T-helper 2 cell treated with Interferon-gamma antibody and Interleukin-4, amounts not matched to agents 100 ng/mL and 5 ng/mL, for 36 hours (primary cell): Measurements from ENCODE around the gene IFITM1. TPM values are rescaled to one million over a fixed set of nuclear protein-coding genes. Genes with fewer than 3 reads are reported as not detected.

Experiments
- intact Hi-C: fragments of 100-400 bp; cut with micrococcal nuclease; formaldehyde crosslinking; loops from one replicate; pipeline ENCODE4 v1.15.1; 2023
- total RNA-seq: library from RNA; stranded (reverse); gene quantifications from 2 replicates; pipeline ENCODE4 v1.2.3, GENCODE V29; 2022

IFITM1 gene
- total RNA-seq, 1 donor from 2014 or later: 724 TPM

- intact Hi-C loops: loop anchor here (5.0 kb wide), 1 partner anchor 111 kb away; no protein-coding TSS in a partner anchor
These were observed 49.0 kb downstream of the IFITM1 start for GRCh38 chr11:362642-363442.

GRCh38 chr11:363443-363805 is 49.6 kb downstream of the IFITM1 start:
- intact Hi-C loops: loop anchor here (5.0 kb wide), 1 partner anchor 111 kb away; no protein-coding TSS in a partner anchor

- intact Hi-C loops: loop anchor here (5.0 kb wide), 1 partner anchor 112 kb away; no protein-coding TSS in a partner anchor
These were observed 50.3 kb downstream of the IFITM1 start for GRCh38 chr11:363948-364761.

Other genes starting within 250 kb of the IFITM1 start
- gene SCGB1C1, start 121.0 kb upstream of the IFITM1 start, total RNA-seq: not detected in 2 replicates
- 35.0 and 38.8 TPM in 2 replicates for gene BET1L, start 106.6 kb upstream of the IFITM1 start, total RNA-seq
- gene RIC8A, start 106.3 kb upstream of the IFITM1 start, total RNA-seq: 106 and 116 TPM in 2 replicates
- 11.0 and 12.7 TPM in 2 replicates for gene SIRT3, start 77.7 kb upstream of the IFITM1 start, total RNA-seq
- gene PSMD13, start 77.1 kb upstream of the IFITM1 start, total RNA-seq: 181 and 182 TPM in 2 replicates
- gene NLRP6, start 35.6 kb upstream of the IFITM1 start, total RNA-seq: 2.4 and 2.7 TPM in 2 replicates
- gene PGGHG, start 24.9 kb upstream of the IFITM1 start, total RNA-seq: 99.8 and 105 TPM in 2 replicates
- gene IFITM5, start 14.5 kb upstream of the IFITM1 start, total RNA-seq: not detected in 2 replicates
- gene IFITM2, start 6.2 kb upstream of the IFITM1 start, total RNA-seq: 1,497 and 1,507 TPM in 2 replicates
- 3.3 and 5.1 TPM in 2 replicates for gene IFITM3, start 6.8 kb downstream of the IFITM1 start, total RNA-seq
- gene B4GALNT4, start 55.5 kb downstream of the IFITM1 start, total RNA-seq: 1.1 and 1.2 TPM in 2 replicates
- gene PKP3, start 80.2 kb downstream of the IFITM1 start, total RNA-seq: not detected in 2 replicates
- gene SIGIRR, start 101.0 kb downstream of the IFITM1 start, total RNA-seq: 176 and 178 TPM in 2 replicates
- gene ANO9, start 128.0 kb downstream of the IFITM1 start, total RNA-seq: 67.6 and 74.5 TPM in 2 replicates
- 26.5 and 28.4 TPM in 2 replicates for gene PTDSS2, start 136.2 kb downstream of the IFITM1 start, total RNA-seq
- 99.8 and 101 TPM in 2 replicates for gene RNH1, start 193.2 kb downstream of the IFITM1 start, total RNA-seq
- 51.6 and 62.5 TPM in 2 replicates for gene HRAS, start 221.5 kb downstream of the IFITM1 start, total RNA-seq
- gene LRRC56, start 223.5 kb downstream of the IFITM1 start, total RNA-seq: 2.1 and 2.2 TPM in 2 replicates
- 1.6 and 2.4 TPM in 2 replicates for gene LMNTD2, start 246.7 kb downstream of the IFITM1 start, total RNA-seq
- 22.3 and 23.4 TPM in 2 replicates for gene RASSF7, start 246.9 kb downstream of the IFITM1 start, total RNA-seq